Measurements from ENCODE around the gene KLK12.

DNA sequence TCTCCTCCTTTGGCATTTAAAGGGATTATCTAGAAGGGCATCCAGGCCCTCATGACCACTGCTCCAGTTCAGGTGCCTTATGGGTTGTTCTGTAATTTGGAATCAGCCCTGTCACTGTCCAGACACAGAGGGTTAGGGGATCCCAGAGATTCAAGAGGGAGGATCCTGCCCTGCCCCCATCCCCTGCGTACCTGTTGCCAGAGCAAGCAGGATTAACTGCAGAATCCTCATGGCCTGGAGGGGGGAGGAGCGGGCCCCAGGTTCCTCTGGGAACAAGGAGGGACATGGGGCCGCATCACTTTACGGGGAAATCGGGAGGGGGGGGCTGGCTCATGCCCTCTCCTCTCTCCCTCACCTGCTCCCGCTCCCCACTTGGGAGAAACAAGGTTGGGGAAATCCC, 9.4 kb downstream of the KLK12 start:
- no peak for TF ChIP-seq POLR2A (IDR thresholded peaks at IDR 0.05)
- TF ChIP-seq, protein P1, sequence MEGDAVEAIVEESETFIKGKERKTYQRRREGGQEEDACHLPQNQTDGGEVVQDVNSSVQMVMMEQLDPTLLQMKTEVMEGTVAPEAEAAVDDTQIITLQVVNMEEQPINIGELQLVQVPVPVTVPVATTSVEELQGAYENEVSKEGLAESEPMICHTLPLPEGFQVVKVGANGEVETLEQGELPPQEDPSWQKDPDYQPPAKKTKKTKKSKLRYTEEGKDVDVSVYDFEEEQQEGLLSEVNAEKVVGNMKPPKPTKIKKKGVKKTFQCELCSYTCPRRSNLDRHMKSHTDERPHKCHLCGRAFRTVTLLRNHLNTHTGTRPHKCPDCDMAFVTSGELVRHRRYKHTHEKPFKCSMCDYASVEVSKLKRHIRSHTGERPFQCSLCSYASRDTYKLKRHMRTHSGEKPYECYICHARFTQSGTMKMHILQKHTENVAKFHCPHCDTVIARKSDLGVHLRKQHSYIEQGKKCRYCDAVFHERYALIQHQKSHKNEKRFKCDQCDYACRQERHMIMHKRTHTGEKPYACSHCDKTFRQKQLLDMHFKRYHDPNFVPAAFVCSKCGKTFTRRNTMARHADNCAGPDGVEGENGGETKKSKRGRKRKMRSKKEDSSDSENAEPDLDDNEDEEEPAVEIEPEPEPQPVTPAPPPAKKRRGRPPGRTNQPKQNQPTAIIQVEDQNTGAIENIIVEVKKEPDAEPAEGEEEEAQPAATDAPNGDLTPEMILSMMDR (IDR thresholded peaks at IDR 0.05), result no peak

Measured in upper lobe of left lung (tissue), 4 donors.